ENCODE data around the gene XIRP2. TPM values are rescaled to one million over a fixed set of nuclear protein-coding genes. Genes with fewer than 3 reads are reported as not detected.

The XIRP2 gene
- total and polyA plus RNA-seq, 10 of the 15 experiments (the other 5 are each of a cell fraction or from before 2014, with no cell fraction given), result 0.03 TPM; not detected in 9

DNA sequence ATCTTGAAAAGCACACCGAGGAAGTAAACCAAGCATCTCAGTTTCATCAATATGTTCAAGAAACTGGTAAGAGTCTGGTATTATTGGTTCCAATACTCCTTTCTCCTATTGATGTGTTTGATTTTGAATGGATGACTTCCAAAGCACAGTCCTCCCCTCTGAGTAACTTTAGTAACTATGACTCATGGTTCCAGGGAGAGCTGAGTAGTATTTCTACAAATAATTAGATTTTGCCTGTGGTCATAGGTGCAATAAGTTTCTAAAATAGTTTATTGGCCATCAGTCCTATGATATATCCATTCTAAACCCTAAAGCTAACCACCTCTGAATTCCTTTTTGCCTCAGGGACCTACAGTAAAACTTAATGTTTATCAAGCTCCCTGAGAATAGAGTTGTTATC lies 352.4 kb downstream of the XIRP2 start:
- SMC1A ChIA-PET (ENCODE audit: uncharacterized antibody, unreplicated experiment), result no interaction called here
- no peak for DNase-seq (ENCODE audit: low read depth, low spot score)
- in situ Hi-C loops (cut with MboI) (no loop called here), intact Hi-C loops (cut with micrococcal nuclease; ENCODE audit: unreplicated experiment) (no loop called here)
- Histone ChIP-seq H3K9me3 (replicated peaks; ENCODE audit: control insufficient read depth, insufficient read depth, low read length) (no peaks in the 10 kb centered on the region), H3K9ac (ENCODE audit: control insufficient read depth, insufficient read depth, low read length) (no peak overlapping the region), H3K36me3 (ENCODE audit: control insufficient read depth in 2 of 2, insufficient read depth in 2 of 2, low read length in 1 of 2) (no peaks in the 10 kb centered on the region), H3K4me2 (ENCODE audit: control insufficient read depth, insufficient read depth) (no peak overlapping the region), H3K27ac (ENCODE audit: control insufficient read depth, insufficient read depth) (no peak overlapping the region), H3K79me2 (ENCODE audit: control insufficient read depth, insufficient read depth, low read length) (no peaks in the 10 kb centered on the region), H4K20me1 (ENCODE audit: control insufficient read depth, insufficient read depth) (no peaks in the 10 kb centered on the region), H3K4me3 (no peak overlapping the region), H3K4me1 (ENCODE audit: control insufficient read depth, insufficient read depth, low read length) (no peaks in the 10 kb centered on the region), H3K27me3 (replicated peaks in 1 of 2; ENCODE audit: control insufficient read depth in 2 of 2, insufficient read depth in 2 of 2, low read length in 1 of 2) (no peaks in the 10 kb centered on the region), H2AFZ (ENCODE audit: control insufficient read depth, low read depth, low read length) (no peak overlapping the region)
- 29% methylated on average over 1 of the region's 1 CpG for WGBS (ENCODE audit: insufficient coverage, insufficient replicate concordance, low lambda C conversion rate, missing lambda C conversion rate)
- no TSS peak for BruUV-seq (replicated peaks)
- CTCF ChIA-PET, result no interaction called here
- POLR2A ChIA-PET, result no interaction called here
- RAD21 ChIA-PET (ENCODE audit: unreplicated experiment), result no interaction called here
- FAIRE-seq, result no peak
- ATAC-seq, result no peak
- TF ChIP-seq, protein P1, sequence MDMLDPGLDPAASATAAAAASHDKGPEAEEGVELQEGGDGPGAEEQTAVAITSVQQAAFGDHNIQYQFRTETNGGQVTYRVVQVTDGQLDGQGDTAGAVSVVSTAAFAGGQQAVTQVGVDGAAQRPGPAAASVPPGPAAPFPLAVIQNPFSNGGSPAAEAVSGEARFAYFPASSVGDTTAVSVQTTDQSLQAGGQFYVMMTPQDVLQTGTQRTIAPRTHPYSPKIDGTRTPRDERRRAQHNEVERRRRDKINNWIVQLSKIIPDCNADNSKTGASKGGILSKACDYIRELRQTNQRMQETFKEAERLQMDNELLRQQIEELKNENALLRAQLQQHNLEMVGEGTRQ (IDR thresholded peaks at IDR 0.05; ENCODE audit: borderline replicate concordance, low read depth, low read length), result no peak
- TF ChIP-seq SMAD5 (IDR thresholded peaks at IDR 0.05; ENCODE audit: low read depth) (no peak), EED (IDR thresholded peaks at IDR 0.05; ENCODE audit: low read depth) (no peak), EP300 (IDR thresholded peaks at IDR 0.05; ENCODE audit: borderline replicate concordance in 1 of 2, control insufficient read depth in 1 of 2, low read depth in 2 of 2, low read length in 2 of 2) (no peak), CHD2 (IDR thresholded peaks at IDR 0.05; ENCODE audit: borderline replicate concordance, low read depth, low read length) (no peak), LARP7 (IDR thresholded peaks at IDR 0.05) (no peak), NFYB (IDR thresholded peaks at IDR 0.05; ENCODE audit: insufficient read depth, low read depth, low read length) (no peak), SMC3 (IDR thresholded peaks at IDR 0.05; ENCODE audit: borderline replicate concordance, low read length) (no peak), HDAC2 (IDR thresholded peaks at IDR 0.05) (no peak), SIX5 (IDR thresholded peaks at IDR 0.05; ENCODE audit: low read depth, low read length, severe bottlenecking) (no peak), RFX5 (IDR thresholded peaks at IDR 0.05; ENCODE audit: low read depth, low read length) (no peak)
- TF ChIP-seq, protein P2, sequence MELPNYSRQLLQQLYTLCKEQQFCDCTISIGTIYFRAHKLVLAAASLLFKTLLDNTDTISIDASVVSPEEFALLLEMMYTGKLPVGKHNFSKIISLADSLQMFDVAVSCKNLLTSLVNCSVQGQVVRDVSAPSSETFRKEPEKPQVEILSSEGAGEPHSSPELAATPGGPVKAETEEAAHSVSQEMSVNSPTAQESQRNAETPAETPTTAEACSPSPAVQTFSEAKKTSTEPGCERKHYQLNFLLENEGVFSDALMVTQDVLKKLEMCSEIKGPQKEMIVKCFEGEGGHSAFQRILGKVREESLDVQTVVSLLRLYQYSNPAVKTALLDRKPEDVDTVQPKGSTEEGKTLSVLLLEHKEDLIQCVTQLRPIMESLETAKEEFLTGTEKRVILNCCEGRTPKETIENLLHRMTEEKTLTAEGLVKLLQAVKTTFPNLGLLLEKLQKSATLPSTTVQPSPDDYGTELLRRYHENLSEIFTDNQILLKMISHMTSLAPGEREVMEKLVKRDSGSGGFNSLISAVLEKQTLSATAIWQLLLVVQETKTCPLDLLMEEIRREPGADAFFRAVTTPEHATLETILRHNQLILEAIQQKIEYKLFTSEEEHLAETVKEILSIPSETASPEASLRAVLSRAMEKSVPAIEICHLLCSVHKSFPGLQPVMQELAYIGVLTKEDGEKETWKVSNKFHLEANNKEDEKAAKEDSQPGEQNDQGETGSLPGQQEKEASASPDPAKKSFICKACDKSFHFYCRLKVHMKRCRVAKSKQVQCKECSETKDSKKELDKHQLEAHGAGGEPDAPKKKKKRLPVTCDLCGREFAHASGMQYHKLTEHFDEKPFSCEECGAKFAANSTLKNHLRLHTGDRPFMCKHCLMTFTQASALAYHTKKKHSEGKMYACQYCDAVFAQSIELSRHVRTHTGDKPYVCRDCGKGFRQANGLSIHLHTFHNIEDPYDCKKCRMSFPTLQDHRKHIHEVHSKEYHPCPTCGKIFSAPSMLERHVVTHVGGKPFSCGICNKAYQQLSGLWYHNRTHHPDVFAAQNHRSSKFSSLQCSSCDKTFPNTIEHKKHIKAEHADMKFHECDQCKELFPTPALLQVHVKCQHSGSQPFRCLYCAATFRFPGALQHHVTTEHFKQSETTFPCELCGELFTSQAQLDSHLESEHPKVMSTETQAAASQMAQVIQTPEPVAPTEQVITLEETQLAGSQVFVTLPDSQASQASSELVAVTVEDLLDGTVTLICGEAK (IDR thresholded peaks at IDR 0.05; ENCODE audit: borderline replicate concordance), result no peak
- TF ChIP-seq, protein P3, sequence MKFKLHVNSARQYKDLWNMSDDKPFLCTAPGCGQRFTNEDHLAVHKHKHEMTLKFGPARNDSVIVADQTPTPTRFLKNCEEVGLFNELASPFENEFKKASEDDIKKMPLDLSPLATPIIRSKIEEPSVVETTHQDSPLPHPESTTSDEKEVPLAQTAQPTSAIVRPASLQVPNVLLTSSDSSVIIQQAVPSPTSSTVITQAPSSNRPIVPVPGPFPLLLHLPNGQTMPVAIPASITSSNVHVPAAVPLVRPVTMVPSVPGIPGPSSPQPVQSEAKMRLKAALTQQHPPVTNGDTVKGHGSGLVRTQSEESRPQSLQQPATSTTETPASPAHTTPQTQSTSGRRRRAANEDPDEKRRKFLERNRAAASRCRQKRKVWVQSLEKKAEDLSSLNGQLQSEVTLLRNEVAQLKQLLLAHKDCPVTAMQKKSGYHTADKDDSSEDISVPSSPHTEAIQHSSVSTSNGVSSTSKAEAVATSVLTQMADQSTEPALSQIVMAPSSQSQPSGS (IDR thresholded peaks at IDR 0.05; ENCODE audit: low read length), result no peak
- TF ChIP-seq, protein P4, sequence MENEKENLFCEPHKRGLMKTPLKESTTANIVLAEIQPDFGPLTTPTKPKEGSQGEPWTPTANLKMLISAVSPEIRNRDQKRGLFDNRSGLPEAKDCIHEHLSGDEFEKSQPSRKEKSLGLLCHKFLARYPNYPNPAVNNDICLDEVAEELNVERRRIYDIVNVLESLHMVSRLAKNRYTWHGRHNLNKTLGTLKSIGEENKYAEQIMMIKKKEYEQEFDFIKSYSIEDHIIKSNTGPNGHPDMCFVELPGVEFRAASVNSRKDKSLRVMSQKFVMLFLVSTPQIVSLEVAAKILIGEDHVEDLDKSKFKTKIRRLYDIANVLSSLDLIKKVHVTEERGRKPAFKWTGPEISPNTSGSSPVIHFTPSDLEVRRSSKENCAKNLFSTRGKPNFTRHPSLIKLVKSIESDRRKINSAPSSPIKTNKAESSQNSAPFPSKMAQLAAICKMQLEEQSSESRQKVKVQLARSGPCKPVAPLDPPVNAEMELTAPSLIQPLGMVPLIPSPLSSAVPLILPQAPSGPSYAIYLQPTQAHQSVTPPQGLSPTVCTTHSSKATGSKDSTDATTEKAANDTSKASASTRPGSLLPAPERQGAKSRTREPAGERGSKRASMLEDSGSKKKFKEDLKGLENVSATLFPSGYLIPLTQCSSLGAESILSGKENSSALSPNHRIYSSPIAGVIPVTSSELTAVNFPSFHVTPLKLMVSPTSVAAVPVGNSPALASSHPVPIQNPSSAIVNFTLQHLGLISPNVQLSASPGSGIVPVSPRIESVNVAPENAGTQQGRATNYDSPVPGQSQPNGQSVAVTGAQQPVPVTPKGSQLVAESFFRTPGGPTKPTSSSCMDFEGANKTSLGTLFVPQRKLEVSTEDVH (IDR thresholded peaks at IDR 0.05; ENCODE audit: low read depth, partially characterized antibody), result no peak
